ENCODE data around the gene R3HDM1. TPM values are rescaled to one million over a fixed set of nuclear protein-coding genes. Genes with fewer than 3 reads are reported as not detected.
"Not testable (repeated sequence)": the region's sequence is repeated elsewhere in the genome, so short reads cannot be mapped to it uniquely, and the experiment has no call there.

Gene R3HDM1
- total RNA-seq, 1 donor from 2014 or later: 60.4 TPM

DNA sequence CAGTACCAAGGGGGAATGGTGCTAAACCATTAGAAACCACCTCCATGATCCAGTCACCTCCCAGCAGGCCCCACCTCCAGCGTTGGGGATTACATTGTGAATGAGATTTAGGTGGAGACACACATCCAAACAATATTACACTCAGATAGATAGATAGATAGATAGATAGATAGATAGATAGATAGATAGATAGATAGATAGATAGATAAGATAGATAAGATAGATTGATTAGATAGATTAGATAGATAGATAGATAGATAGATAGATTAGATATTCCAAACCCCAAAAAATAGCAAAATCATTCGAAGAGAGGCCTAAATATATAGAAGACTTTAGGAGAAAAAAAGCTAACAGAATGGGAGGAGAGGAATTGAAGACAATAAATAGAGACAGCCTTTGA, 167.6 kb downstream of the R3HDM1 start:
- Mint-ChIP-seq H3K27ac (no peak overlapping the region), H3K27me3 (no peaks in the 10 kb centered on the region), H3K4me3 (ENCODE audit: low read depth) (no peak overlapping the region), H3K4me1 (ENCODE audit: low read depth) (peaks cover 5% of the 10 kb centered on the region), H3K9me3 (ENCODE audit: low read depth) (no peaks in the 10 kb centered on the region), H3K36me3 (ENCODE audit: insufficient read depth) (peaks cover 11% of the 10 kb centered on the region)
- no peak for DNase-seq (ENCODE audit: low spot score, unreplicated experiment)
- TF ChIP-seq, protein P1, sequence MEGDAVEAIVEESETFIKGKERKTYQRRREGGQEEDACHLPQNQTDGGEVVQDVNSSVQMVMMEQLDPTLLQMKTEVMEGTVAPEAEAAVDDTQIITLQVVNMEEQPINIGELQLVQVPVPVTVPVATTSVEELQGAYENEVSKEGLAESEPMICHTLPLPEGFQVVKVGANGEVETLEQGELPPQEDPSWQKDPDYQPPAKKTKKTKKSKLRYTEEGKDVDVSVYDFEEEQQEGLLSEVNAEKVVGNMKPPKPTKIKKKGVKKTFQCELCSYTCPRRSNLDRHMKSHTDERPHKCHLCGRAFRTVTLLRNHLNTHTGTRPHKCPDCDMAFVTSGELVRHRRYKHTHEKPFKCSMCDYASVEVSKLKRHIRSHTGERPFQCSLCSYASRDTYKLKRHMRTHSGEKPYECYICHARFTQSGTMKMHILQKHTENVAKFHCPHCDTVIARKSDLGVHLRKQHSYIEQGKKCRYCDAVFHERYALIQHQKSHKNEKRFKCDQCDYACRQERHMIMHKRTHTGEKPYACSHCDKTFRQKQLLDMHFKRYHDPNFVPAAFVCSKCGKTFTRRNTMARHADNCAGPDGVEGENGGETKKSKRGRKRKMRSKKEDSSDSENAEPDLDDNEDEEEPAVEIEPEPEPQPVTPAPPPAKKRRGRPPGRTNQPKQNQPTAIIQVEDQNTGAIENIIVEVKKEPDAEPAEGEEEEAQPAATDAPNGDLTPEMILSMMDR (IDR thresholded peaks at IDR 0.05; ENCODE audit: unreplicated experiment): no peak

DNA sequence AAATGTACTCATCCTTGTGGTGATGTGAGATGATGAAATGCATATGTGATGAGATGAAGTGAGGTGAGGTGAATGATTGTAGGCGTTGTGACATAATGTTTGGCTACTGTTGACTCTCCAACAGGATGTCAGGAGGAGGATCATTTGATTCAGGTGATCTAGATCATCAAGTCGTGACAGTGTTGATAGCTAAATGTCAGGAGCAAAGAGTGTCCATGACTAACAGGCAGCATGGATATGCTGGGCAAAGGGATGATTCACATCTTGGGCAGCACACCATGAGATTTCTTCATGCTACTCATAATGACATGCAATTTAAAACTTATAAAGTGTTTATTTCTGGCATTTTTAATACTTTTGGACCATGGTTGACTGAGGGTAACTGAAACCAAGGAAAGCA, 170.2 kb downstream of the R3HDM1 start:
- Mint-ChIP-seq H3K9me3 (ENCODE audit: low read depth) (no peaks in the 10 kb centered on the region), H3K4me3 (ENCODE audit: low read depth) (no peak overlapping the region), H3K27ac (no peak overlapping the region), H3K27me3 (no peaks in the 10 kb centered on the region), H3K36me3 (ENCODE audit: insufficient read depth) (peaks cover 3% of the 10 kb centered on the region), H3K4me1 (ENCODE audit: low read depth) (peaks cover 5% of the 10 kb centered on the region)
- no peak for DNase-seq (ENCODE audit: low spot score, unreplicated experiment)
- TF ChIP-seq, protein P1 (IDR thresholded peaks at IDR 0.05; ENCODE audit: unreplicated experiment): no peak

DNA sequence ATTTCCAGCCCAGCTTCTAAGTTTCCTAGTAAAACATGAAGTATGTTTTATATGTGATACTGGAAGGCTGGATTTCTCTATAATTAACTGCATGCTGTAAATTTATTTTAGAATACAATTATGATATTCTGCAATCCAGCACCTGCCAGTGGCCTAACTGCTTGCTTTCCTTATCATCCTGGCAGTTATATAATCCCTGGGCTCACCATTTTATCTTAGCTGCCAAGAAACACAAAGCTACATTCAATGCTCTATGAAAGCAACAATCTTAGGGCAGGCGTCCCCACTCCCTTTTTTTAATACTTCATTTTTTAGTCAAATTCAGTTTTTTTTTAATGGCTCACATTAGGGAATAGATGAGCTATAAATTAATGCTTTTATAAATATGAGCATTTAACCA, 172.0 kb downstream of the R3HDM1 start:
- H3K36me3 Mint-ChIP-seq (ENCODE audit: insufficient read depth): peaks cover 4% of the 10 kb centered on the region
- no peaks in the 10 kb centered on the region for H3K27me3 Mint-ChIP-seq
- TF ChIP-seq, protein P1 (IDR thresholded peaks at IDR 0.05; ENCODE audit: unreplicated experiment): no peak
- H3K9me3 Mint-ChIP-seq (ENCODE audit: low read depth): no peaks in the 10 kb centered on the region
- peaks cover 5% of the 10 kb centered on the region for H3K4me1 Mint-ChIP-seq (ENCODE audit: low read depth)
- no peak overlapping the region for H3K27ac Mint-ChIP-seq
- no peak for DNase-seq (ENCODE audit: low spot score, unreplicated experiment)
- no peak overlapping the region for H3K4me3 Mint-ChIP-seq (ENCODE audit: low read depth)

DNA sequence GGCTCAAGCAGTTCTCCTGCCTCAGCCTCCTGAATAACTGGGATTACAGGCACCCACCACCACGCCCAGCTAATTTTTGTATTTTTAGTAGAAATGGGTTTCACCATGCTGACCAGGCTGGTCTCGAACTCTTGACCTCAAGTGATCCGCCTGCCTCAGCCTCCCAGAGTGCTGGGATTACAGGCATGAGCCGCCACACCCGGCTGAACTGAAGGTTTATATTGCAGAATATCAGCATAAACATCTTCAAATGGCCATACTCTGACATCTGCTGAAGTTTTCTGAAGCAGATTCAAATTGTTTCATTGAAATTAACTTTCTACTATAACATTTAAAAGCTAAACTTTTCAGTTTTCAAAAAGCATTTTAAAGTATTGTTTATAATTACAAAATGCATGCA, 172.8 kb downstream of the R3HDM1 start:
- not testable (repeated sequence) for H3K36me3 Mint-ChIP-seq (ENCODE audit: insufficient read depth); H3K4me1 Mint-ChIP-seq (ENCODE audit: low read depth); DNase-seq (ENCODE audit: low spot score, unreplicated experiment); H3K27ac Mint-ChIP-seq; H3K27me3 Mint-ChIP-seq; H3K9me3 Mint-ChIP-seq (ENCODE audit: low read depth); H3K4me3 Mint-ChIP-seq (ENCODE audit: low read depth)

DNA sequence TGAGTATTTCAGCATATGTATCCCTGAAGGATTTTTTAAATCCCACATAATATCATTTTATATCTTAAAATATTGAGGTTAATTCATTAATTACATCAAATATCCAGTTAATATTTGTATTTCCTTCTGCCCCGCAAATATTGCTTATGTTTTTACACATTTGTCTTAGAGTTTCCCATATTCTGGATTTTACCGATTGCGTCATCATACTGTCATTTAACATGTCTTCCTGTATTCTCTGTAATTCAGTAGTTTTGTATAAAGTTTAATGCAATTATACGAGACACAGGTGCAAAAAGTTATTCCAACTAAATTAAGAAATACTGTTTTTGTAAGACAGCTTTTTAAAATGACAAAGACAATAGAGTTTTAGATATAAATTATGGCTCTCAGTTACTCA, 176.9 kb downstream of the R3HDM1 start:
- no peak for DNase-seq (ENCODE audit: low spot score, unreplicated experiment)
- Mint-ChIP-seq H3K9me3 (ENCODE audit: low read depth) (no peaks in the 10 kb centered on the region), H3K27me3 (no peaks in the 10 kb centered on the region), H3K36me3 (ENCODE audit: insufficient read depth) (peaks cover 6% of the 10 kb centered on the region), H3K27ac (no peak overlapping the region), H3K4me1 (ENCODE audit: low read depth) (no peaks in the 10 kb centered on the region), H3K4me3 (ENCODE audit: low read depth) (no peak overlapping the region)
- TF ChIP-seq, protein P1 (IDR thresholded peaks at IDR 0.05; ENCODE audit: unreplicated experiment): no peak

DNA sequence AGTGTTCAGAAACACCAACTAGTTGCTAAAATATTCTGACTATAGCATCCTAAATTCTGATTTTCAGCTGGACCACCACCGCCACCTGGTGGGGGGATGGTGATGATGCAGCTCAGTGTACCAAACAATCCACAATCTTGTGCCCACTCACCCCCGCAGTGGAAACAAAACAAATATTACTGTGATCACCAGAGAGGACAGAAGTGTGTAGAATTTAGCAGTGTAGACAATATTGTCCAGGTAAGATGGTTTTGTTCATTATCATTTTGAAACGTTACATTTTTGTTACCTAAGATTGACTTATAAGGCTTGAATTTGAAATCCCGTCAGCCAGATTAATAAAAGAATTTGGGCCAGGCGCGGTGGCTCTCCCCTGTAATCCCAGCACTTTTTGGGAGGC, 178.7 kb downstream of the R3HDM1 start:
- no peak overlapping the region for H3K27ac Mint-ChIP-seq

DNA sequence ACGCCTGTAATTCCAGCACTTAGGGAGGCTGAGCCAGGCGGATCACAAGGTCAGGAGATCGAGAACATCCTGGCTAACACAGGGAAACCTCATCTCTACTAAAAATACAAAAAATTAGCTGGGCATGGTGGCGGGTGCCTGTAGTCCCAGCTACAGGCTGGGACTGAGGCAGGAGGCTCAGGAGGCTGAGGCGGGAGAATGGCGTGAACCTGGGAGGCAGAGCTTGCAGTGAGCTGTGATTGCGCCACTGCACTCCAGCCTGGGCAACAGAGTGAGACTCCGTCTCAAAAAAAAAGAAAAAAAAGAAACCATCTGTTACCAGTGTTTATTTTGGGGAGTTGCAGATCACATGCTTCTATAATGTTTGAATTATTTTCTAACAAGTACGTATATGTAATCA, 183.8 kb downstream of the R3HDM1 start:
- H3K9me3 Mint-ChIP-seq (ENCODE audit: low read depth); H3K4me1 Mint-ChIP-seq (ENCODE audit: low read depth); DNase-seq (ENCODE audit: low spot score, unreplicated experiment); H3K27me3 Mint-ChIP-seq; H3K4me3 Mint-ChIP-seq (ENCODE audit: low read depth): not testable (repeated sequence)
- H3K36me3 Mint-ChIP-seq (ENCODE audit: insufficient read depth): peaks cover 23% of the 10 kb centered on the region
- peak overlapping the region; percentile 79 for H3K27ac Mint-ChIP-seq

More for the DNA sequence above, 178.7 kb downstream of the R3HDM1 start:
- Mint-ChIP-seq H3K36me3 (ENCODE audit: insufficient read depth) (peaks cover 12% of the 10 kb centered on the region), H3K9me3 (ENCODE audit: low read depth) (no peaks in the 10 kb centered on the region), H3K4me3 (ENCODE audit: low read depth) (no peak overlapping the region), H3K4me1 (ENCODE audit: low read depth) (no peaks in the 10 kb centered on the region), H3K27me3 (no peaks in the 10 kb centered on the region)
- TF ChIP-seq, protein P1 (IDR thresholded peaks at IDR 0.05; ENCODE audit: unreplicated experiment): peak; percentile 96
- DNase-seq (ENCODE audit: low spot score, unreplicated experiment): peak; percentile 53
